ENCODE results near the gene SLC16A6. TPM values are rescaled to one million over a fixed set of nuclear protein-coding genes. Genes with fewer than 3 reads are reported as not detected.

Gene SLC16A6
- polyA plus RNA-seq, 1 of the 3 experiments (the other 2 are of a cell fraction) = not detected

DNA sequence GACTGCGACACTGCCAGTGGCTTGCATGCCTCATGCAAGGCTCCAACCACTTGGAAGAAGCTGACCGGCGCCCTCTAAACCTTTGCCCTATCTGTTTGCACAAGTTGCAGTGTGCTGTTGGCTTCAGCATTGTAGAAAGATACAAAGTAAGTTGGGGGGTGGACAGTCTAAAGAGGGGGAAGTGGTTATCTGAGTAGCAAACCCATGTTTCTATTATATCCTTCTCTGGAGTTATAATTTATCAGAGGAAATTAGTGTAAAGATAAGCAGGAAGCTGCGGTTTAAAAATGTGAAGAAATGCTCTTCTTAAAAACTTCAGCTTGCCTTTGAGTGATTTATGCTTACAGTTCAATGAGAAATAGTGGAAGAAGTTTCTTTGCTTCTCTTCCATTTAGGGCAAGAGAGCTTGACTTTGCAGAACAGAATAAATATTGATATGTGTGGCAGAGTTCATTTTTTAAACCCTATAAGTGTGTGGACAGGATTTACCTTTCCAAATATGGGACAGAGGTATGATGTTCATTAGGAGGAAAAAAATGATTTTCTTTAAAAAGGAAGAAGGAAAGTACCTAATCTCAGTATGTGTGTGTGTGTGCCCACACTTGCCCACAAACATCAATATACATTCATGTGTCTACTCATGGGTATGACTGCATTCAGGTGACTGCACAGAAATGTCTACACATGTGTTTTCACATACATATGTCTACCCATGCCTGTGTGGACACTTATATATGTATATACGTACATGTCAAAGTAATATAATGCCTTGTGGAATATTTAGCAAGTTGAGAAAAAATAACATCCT, 35.0 kb downstream of the SLC16A6 start:
- H3K9ac ChIP-seq = no peak overlapping the region
- POLR2A ChIA-PET = no interaction called here
- H3K9me2 ChIP-seq = no peaks in the 10 kb centered on the region
- 94% methylated on average over 5 of the region's 5 CpGs for WGBS (ENCODE audit: low lambda C conversion rate)
- no peaks in the 10 kb centered on the region for H3F3A ChIP-seq (replicated peaks; ENCODE audit: insufficient read depth)
- no peaks in the 10 kb centered on the region for H3K27me3 ChIP-seq (ENCODE audit: insufficient read depth)
- H3K27ac ChIP-seq (ENCODE audit: low read depth in 2 of 2, low read length in 1 of 2) = no peak overlapping the region
- no peak overlapping the region for H3K4me2 ChIP-seq
- no peak overlapping the region for H2AFZ ChIP-seq (ENCODE audit: low read depth)
- TF ChIP-seq FOXM1 (IDR thresholded peaks at IDR 0.05; ENCODE audit: low read depth) = no peak
- TF ChIP-seq RFX5 (IDR thresholded peaks at IDR 0.05; ENCODE audit: low read length) = no peak
- no peak for TF ChIP-seq MEF2A (IDR thresholded peaks at IDR 0.05; ENCODE audit: borderline replicate concordance, low read depth)
- TF ChIP-seq RCOR1 (IDR thresholded peaks at IDR 0.05; ENCODE audit: low read length) = no peak
- no peak for TF ChIP-seq TCF12 (IDR thresholded peaks at IDR 0.05)
- TF ChIP-seq, protein P1, sequence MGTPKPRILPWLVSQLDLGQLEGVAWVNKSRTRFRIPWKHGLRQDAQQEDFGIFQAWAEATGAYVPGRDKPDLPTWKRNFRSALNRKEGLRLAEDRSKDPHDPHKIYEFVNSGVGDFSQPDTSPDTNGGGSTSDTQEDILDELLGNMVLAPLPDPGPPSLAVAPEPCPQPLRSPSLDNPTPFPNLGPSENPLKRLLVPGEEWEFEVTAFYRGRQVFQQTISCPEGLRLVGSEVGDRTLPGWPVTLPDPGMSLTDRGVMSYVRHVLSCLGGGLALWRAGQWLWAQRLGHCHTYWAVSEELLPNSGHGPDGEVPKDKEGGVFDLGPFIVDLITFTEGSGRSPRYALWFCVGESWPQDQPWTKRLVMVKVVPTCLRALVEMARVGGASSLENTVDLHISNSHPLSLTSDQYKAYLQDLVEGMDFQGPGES (IDR thresholded peaks at IDR 0.05; ENCODE audit: low read depth, low read length) = no peak
- TF ChIP-seq, protein P2, sequence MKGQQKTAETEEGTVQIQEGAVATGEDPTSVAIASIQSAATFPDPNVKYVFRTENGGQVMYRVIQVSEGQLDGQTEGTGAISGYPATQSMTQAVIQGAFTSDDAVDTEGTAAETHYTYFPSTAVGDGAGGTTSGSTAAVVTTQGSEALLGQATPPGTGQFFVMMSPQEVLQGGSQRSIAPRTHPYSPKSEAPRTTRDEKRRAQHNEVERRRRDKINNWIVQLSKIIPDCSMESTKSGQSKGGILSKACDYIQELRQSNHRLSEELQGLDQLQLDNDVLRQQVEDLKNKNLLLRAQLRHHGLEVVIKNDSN (IDR thresholded peaks at IDR 0.05; ENCODE audit: borderline replicate concordance, low read depth) = no peak
- TF ChIP-seq ELF1 (IDR thresholded peaks at IDR 0.05) = no peak
- TF ChIP-seq GATA2 (CRISPR knock-in tag; IDR thresholded peaks at IDR 0.05) = no peak
- no peak for TF ChIP-seq RAD21 (IDR thresholded peaks at IDR 0.05; ENCODE audit: low read length)
- TF ChIP-seq FOSL2 (IDR thresholded peaks at IDR 0.05; ENCODE audit: borderline replicate concordance, low read depth) = no peak
- TF ChIP-seq, protein P3, sequence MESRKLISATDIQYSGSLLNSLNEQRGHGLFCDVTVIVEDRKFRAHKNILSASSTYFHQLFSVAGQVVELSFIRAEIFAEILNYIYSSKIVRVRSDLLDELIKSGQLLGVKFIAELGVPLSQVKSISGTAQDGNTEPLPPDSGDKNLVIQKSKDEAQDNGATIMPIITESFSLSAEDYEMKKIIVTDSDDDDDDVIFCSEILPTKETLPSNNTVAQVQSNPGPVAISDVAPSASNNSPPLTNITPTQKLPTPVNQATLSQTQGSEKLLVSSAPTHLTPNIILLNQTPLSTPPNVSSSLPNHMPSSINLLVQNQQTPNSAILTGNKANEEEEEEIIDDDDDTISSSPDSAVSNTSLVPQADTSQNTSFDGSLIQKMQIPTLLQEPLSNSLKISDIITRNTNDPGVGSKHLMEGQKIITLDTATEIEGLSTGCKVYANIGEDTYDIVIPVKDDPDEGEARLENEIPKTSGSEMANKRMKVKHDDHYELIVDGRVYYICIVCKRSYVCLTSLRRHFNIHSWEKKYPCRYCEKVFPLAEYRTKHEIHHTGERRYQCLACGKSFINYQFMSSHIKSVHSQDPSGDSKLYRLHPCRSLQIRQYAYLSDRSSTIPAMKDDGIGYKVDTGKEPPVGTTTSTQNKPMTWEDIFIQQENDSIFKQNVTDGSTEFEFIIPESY (IDR thresholded peaks at IDR 0.05; ENCODE audit: borderline replicate concordance, low read depth) = no peak
- TF ChIP-seq YY1 (IDR thresholded peaks at IDR 0.05; ENCODE audit: low read depth) = no peak
- TF ChIP-seq EZH2phosphoT487 (IDR thresholded peaks at IDR 0.05; ENCODE audit: borderline replicate concordance, low read depth) = no peak
- TF ChIP-seq NFIC (IDR thresholded peaks at IDR 0.05; ENCODE audit: borderline replicate concordance) = no peak
- no peak for TF ChIP-seq GABPA (IDR thresholded peaks at IDR 0.05; ENCODE audit: low read depth)
- H3K4me1 ChIP-seq (ENCODE audit: control insufficient read depth in 1 of 2, insufficient read depth in 2 of 2, low read depth in 1 of 2, low read length in 1 of 2) = no peaks in the 10 kb centered on the region
- H3K36me3 ChIP-seq (replicated peaks in 1 of 2; ENCODE audit: control insufficient read depth in 1 of 2, insufficient read depth in 2 of 2, low read length in 1 of 2) = peaks cover 50 to 57% of the 10 kb centered on the region in 2 experiments
- CTCF ChIA-PET = no interaction called here
- peaks cover 3% of the 10 kb centered on the region; the same call in 1 of the 2 replicates for H3K79me2 ChIP-seq (ENCODE audit: insufficient read depth)
- H3K4me3 ChIP-seq (ENCODE audit: low read depth in 2 of 2, low read length in 1 of 2) = no peak overlapping the region
- H4K20me1 ChIP-seq (ENCODE audit: insufficient read depth) = no peaks in the 10 kb centered on the region
- H3K9me3 ChIP-seq = no peaks in the 10 kb centered on the region
- no peak for DNase-seq
